Measurements from ENCODE around the gene POLR2E.

The POLR2E gene

GRCh38 chr19:1089891-1090290 is 5.3 kb downstream of the POLR2E start:
- H3K4me3 ChIP-seq = peak overlapping the region in 1 of 10 experiments; percentile 44; a peak in 1 of 20 replicates
- TF ChIP-seq Cebpa-rat (IDR thresholded peaks at IDR 0.05) = no peak
- H3K27me3 ChIP-seq = no peaks in the 10 kb centered on the region
- H3K27ac ChIP-seq = peak overlapping the region in 9 of 11 experiments; percentile 75 to 86 (median 83); a peak in 14 of 22 replicates
- peak overlapping the region in 9 of 11 experiments; percentile 65 to 79 (median 75); a peak in 10 of 22 replicates for H3K9ac ChIP-seq
- H3K4me2 ChIP-seq = peak overlapping the region in 10 of 11 experiments; percentile 84 to 93 (median 90); a peak in 18 of 22 replicates
- H3K9me3 ChIP-seq (replicated peaks in 1 of 11) = no peaks in the 10 kb centered on the region
- H3K36me3 ChIP-seq = peaks cover 69 to 86% (median 79%) of the 10 kb centered on the region in 11 experiments
- H3K4me1 ChIP-seq = peaks cover 54 to 94% (median 76%) of the 10 kb centered on the region in 10 experiments
- H4K20me1 ChIP-seq = peaks cover 27 to 94% (median 87%) of the 10 kb centered on the region in 11 experiments; a peak in 21 of 22 replicates

DNA sequence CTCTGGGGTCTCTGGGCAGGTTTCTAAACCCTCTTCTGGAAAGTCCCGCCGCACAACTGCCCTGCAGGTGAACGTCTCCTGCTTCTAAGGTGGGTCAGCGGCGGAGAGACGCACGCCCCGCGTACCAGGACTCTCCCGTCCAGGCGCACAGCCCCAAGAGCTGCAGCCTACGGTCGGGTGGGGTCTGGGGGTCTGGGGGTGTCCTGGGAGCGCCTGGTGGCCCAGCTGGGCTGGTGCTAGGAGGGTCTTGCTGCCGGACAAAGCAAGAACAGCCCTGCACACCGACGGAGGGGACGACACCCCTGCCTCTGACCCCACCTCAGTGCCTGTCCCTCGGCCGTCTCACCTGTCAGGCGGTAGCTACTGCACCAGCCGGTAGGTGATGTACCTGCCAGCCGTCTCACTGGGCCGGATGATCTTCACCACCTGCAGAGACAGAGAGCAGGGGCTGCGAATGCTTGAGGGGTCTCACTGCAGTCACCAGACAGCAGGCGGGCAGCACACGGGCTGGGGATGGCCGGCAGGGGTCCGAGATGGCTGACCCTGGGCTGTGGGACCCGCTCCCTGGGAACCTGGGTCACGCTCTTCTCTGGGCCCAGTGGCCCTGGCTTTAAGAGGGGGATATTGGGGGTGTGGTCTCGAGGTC is 5.9 kb downstream of the POLR2E start:
- Histone ChIP-seq H3K4me1 (peaks cover 52 to 98% (median 78%) of the 10 kb centered on the region in 10 experiments), H3K27me3 (no peaks in the 10 kb centered on the region), H4K20me1 (peaks cover 30 to 94% (median 87%) of the 10 kb centered on the region in 11 experiments; a peak in 21 of 22 replicates), H3K4me3 (peak overlapping the region in 4 of 10 experiments; percentile 5 to 44 (median 38); a peak in 6 of 20 replicates), H3K9me3 (replicated peaks in 1 of 11) (no peaks in the 10 kb centered on the region), H3K4me2 (peak overlapping the region; percentile 78 to 93 (median 90)), H3K27ac (peak overlapping the region; percentile 72 to 86 (median 83); a peak in 19 of 22 replicates), H3K9ac (peak overlapping the region; percentile 65 to 79 (median 73); a peak in 21 of 22 replicates), H3K36me3 (peaks cover 75 to 91% (median 85%) of the 10 kb centered on the region in 11 experiments)
- TF ChIP-seq Cebpa-rat (IDR thresholded peaks at IDR 0.05) = no peak

DNA sequence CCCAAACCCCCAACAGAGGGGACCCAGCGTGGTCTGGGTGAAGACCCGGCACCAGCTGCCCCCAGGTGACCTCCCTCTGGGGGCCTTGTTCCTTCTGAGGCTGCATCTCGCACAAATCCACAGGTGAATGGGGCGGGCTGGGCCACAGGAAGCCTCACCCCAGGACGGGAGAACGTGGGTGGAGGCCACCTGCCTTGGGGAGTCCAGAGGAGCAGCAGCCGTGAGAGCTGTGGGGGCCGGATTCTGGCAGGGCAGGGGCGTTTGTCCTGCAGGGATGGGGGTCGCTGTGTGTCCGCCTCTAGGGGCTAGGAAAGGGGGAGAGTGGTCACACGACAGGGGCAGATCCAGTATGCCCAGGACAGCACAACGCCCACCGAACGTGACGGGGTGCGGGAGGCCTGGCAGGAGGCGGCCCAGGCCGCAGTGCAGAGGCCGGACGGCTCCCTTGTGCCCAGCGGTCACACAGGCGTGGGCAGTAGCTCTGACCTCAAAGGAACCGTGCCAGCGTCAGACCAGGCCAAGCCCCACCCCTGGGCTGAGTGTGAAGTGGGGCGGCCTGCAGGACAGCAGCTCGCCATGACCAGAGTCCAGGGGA is 6.7 kb downstream of the POLR2E start:
- H3K9me3 ChIP-seq (replicated peaks in 1 of 11) = no peaks in the 10 kb centered on the region
- H3K36me3 ChIP-seq = peaks cover 78 to 91% (median 87%) of the 10 kb centered on the region in 11 experiments
- H3K27me3 ChIP-seq = no peaks in the 10 kb centered on the region
- peaks cover 44 to 97% (median 75%) of the 10 kb centered on the region in 10 experiments for H3K4me1 ChIP-seq
- peaks cover 31 to 94% (median 87%) of the 10 kb centered on the region in 11 experiments; a peak in 21 of 22 replicates for H4K20me1 ChIP-seq
- H3K4me3 ChIP-seq = peak overlapping the region in 9 of 10 experiments; percentile 2 to 44 (median 23); a peak in 10 of 20 replicates
- peak overlapping the region; percentile 65 to 79 (median 73) for H3K9ac ChIP-seq
- no peak for TF ChIP-seq Cebpa-rat (IDR thresholded peaks at IDR 0.05)
- peak overlapping the region; percentile 78 to 93 (median 90) for H3K4me2 ChIP-seq
- peak overlapping the region; percentile 72 to 86 (median 83) for H3K27ac ChIP-seq

GRCh38 chr19:1087813-1088415 is 7.3 kb downstream of the POLR2E start:
- Histone ChIP-seq H3K27me3 (no peaks in the 10 kb centered on the region), H3K4me1 (peaks cover 42 to 97% (median 75%) of the 10 kb centered on the region in 10 experiments), H3K4me2 (peak overlapping the region; percentile 78 to 93 (median 90)), H3K4me3 (peak overlapping the region in 9 of 10 experiments; percentile 2 to 44 (median 23); a peak in 8 of 20 replicates), H3K9ac (peak overlapping the region; percentile 65 to 79 (median 73)), H4K20me1 (peaks cover 37 to 94% (median 87%) of the 10 kb centered on the region in 11 experiments), H3K27ac (peak overlapping the region; percentile 72 to 86 (median 83)), H3K36me3 (peaks cover 78 to 91% (median 87%) of the 10 kb centered on the region in 11 experiments), H3K9me3 (replicated peaks in 1 of 11) (no peaks in the 10 kb centered on the region)
- no peak for TF ChIP-seq Cebpa-rat (IDR thresholded peaks at IDR 0.05)

DNA sequence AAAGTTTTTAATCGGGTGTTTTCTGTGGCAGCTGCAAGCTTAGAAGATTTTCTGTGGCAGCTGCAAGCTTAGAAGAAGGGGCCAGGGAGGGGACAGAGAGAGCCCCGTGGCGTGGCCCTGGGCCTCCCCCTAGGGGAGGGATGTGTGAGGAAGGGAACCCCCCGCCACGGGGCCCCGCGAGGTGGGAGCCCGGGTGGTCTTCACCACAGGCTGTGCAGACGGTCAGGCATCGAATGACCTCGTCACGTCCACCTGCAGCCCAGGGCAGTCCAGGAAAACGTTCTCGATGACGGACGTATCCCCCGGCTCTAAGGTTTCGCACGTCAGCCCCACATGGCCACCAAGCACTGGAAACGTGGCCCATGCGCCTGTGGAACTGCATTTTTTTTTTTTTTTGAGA is 8.6 kb downstream of the POLR2E start:
- Histone ChIP-seq H3K4me1 (peaks cover 45 to 97% (median 74%) of the 10 kb centered on the region in 10 experiments), H3K9me3 (replicated peaks in 1 of 11) (no peaks in the 10 kb centered on the region), H3K27ac (peak overlapping the region in 10 of 11 experiments; percentile 16 to 86 (median 83); a peak in 14 of 22 replicates), H3K4me3 (no peak overlapping the region), H3K9ac (peak overlapping the region in 10 of 11 experiments; percentile 26 to 78 (median 70); a peak in 12 of 22 replicates), H3K27me3 (no peaks in the 10 kb centered on the region), H3K36me3 (peaks cover 74 to 91% (median 83%) of the 10 kb centered on the region in 11 experiments), H4K20me1 (peaks cover 45 to 94% (median 83%) of the 10 kb centered on the region in 11 experiments), H3K4me2 (peak overlapping the region; percentile 78 to 93 (median 90))
- no peak for TF ChIP-seq Cebpa-rat (IDR thresholded peaks at IDR 0.05)

DNA sequence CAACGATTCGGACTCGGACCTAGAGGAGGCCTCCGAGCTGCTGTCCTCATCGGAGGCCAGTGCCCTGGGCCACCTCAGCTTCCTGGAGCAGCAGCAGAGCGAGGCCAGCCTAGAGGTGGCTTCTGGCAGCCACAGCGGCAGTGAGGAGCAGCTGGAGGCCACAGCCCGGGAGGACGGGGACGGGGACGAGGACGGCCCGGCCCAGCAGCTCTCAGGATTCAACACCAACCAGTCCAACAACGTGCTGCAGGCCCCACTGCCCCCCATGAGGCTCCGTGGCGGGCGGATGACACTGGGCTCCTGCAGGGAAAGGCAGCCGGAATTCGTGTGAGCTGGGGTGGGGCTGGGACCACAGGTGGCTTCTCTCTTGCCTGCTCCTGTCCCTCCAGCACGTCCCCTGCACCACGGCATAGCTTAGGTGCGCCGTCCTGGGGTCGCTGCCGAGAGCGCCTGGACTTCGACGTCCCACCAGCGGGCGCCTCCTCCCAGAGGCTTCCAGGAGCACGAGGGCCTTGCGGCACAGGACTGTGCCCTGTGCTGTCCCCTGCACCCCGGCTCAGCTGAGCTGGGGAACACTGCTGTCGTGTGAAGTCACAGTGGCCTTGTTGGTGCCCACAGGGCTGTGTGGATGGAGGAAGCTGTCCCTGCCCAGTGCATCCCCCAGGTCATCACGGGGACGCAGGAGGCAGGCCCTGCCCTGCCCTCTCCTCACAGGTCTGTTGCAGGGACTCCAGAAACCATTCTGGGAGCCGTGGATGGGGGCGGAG is 9.3 kb downstream of the POLR2E start:
- peaks cover 45 to 98% (median 74%) of the 10 kb centered on the region in 10 experiments for H3K4me1 ChIP-seq
- peaks cover 53 to 94% (median 84%) of the 10 kb centered on the region in 11 experiments for H4K20me1 ChIP-seq
- no peak overlapping the region for H3K4me3 ChIP-seq
- H3K9ac ChIP-seq = peak overlapping the region in 7 of 11 experiments; percentile 6 to 78 (median 65); a peak in 5 of 22 replicates
- H3K4me2 ChIP-seq = peak overlapping the region in 7 of 11 experiments; percentile 86 to 93 (median 91); a peak in 14 of 22 replicates
- TF ChIP-seq Cebpa-rat (IDR thresholded peaks at IDR 0.05) = no peak
- H3K36me3 ChIP-seq = peaks cover 74 to 91% (median 83%) of the 10 kb centered on the region in 11 experiments
- H3K9me3 ChIP-seq (replicated peaks in 1 of 11) = no peaks in the 10 kb centered on the region
- H3K27ac ChIP-seq = peak overlapping the region in 6 of 11 experiments; percentile 13 to 86 (median 86); a peak in 7 of 22 replicates
- H3K27me3 ChIP-seq = no peaks in the 10 kb centered on the region

- Histone ChIP-seq H3K9me3 (replicated peaks in 1 of 11) (no peaks in the 10 kb centered on the region), H3K4me1 (peaks cover 41 to 98% (median 73%) of the 10 kb centered on the region in 10 experiments), H3K27ac (peak overlapping the region in 2 of 11 experiments; percentile 32 to 85; a peak in 2 of 22 replicates), H3K9ac (peak overlapping the region in 2 of 11 experiments; percentile 6 to 28; a peak in 2 of 22 replicates), H3K4me3 (no peak overlapping the region), H3K27me3 (no peaks in the 10 kb centered on the region), H4K20me1 (peaks cover 60 to 95% (median 88%) of the 10 kb centered on the region in 11 experiments), H3K36me3 (peaks cover 77 to 91% (median 86%) of the 10 kb centered on the region in 11 experiments), H3K4me2 (peak overlapping the region in 5 of 11 experiments; percentile 12 to 93 (median 90); a peak in 6 of 22 replicates)
- no peak for TF ChIP-seq Cebpa-rat (IDR thresholded peaks at IDR 0.05)
Observed at GRCh38 chr19:1085053-1085658, 10.0 kb downstream of the POLR2E start.

Data from BLaER1 treated with 17β-estradiol and CSF1 and Interleukin-3, amounts not matched to agents 10 nM and 100 nM (cell line).